ENCODE results near the gene CISD1. TPM values are rescaled to one million over a fixed set of nuclear protein-coding genes. Genes with fewer than 3 reads are reported as not detected.

The CISD1 gene
- total and polyA plus RNA-seq, 2 donors (not counting 3 experiments of a cell fraction or from before 2014, with no cell fraction given) = 25.5 to 53.0 TPM

GRCh38 chr10:58318346-58318745 is 49.4 kb downstream of the CISD1 start:
- Histone ChIP-seq H3K4me3 (replicated peaks in 1 of 3; ENCODE audit: insufficient read depth in 1 of 3, low read depth in 1 of 3, low read length in 3 of 3) (no peak overlapping the region), H3K27ac (ENCODE audit: insufficient read depth, low read depth, low read length) (no peak overlapping the region), H3K36me3 (ENCODE audit: control insufficient read depth in 2 of 2, extremely low read depth in 1 of 2, insufficient read depth in 2 of 2, low read length in 2 of 2) (no peaks in the 10 kb centered on the region), H3K79me2 (ENCODE audit: control insufficient read depth, insufficient read depth, low read length) (no peaks in the 10 kb centered on the region), H3K4me2 (ENCODE audit: insufficient read depth, low read length) (no peak overlapping the region), H3K4me1 (ENCODE audit: control insufficient read depth, extremely low read depth, insufficient read depth, low read length) (no peaks in the 10 kb centered on the region), H3K9ac (replicated peaks; ENCODE audit: extremely low read depth, insufficient read depth, low read length) (no peak overlapping the region), H3K27me3 (ENCODE audit: control insufficient read depth in 2 of 2, insufficient read depth in 2 of 2, low read length in 2 of 2) (peaks cover 9 to 16% of the 10 kb centered on the region in 2 experiments), H3K9me3 (replicated peaks; ENCODE audit: control insufficient read depth, insufficient read depth, low read length) (no peaks in the 10 kb centered on the region), H2AFZ (ENCODE audit: low read depth, low read length) (no peak overlapping the region), H3K9me1 (replicated peaks; ENCODE audit: control insufficient read depth, extremely low read depth, insufficient read depth, low read length) (no peaks in the 10 kb centered on the region), H4K20me1 (replicated peaks; ENCODE audit: control insufficient read depth, extremely low read depth, insufficient read depth, low read length) (no peaks in the 10 kb centered on the region)
- FAIRE-seq (no peak), DNase-seq (ENCODE audit: low read depth, low spot score) (no peak)
- POLR2A ChIA-PET = no interaction called here
- CTCF ChIA-PET = interaction anchor here (1.4 kb wide), 1 partner anchor 18 kb away, joined by 3 read pairs; no protein-coding TSS in a partner anchor
- intact Hi-C loops (cut with micrococcal nuclease) (no loop called here), dilution Hi-C loops (cut with MboI; ENCODE audit: extremely low pct_ligation_motif_present, low sequenced_read_pairs) (no loop called here)
- no TSS peak for BruUV-seq (replicated peaks)
- TF ChIP-seq FOS (IDR thresholded peaks at IDR 0.05; ENCODE audit: borderline replicate concordance, insufficient read depth, low read length) (no peak), POLR2A (IDR thresholded peaks at IDR 0.05; ENCODE audit: low read depth, low read length) (no peak), MYC (IDR thresholded peaks at IDR 0.05; ENCODE audit: low read depth, low read length) (no peak), POLR2AphosphoS5 (IDR thresholded peaks at IDR 0.05; ENCODE audit: insufficient read depth, low read depth, low read length) (no peak), GATA2 (IDR thresholded peaks at IDR 0.05; ENCODE audit: insufficient read depth, insufficient read length, low read depth, low read length) (no peak), JUN (IDR thresholded peaks at IDR 0.05; ENCODE audit: borderline replicate concordance, insufficient read depth, insufficient read length, low read depth) (no peak)

GRCh38 chr10:58319599-58319998 is 50.6 kb downstream of the CISD1 start:
- Histone ChIP-seq H3K36me3 (ENCODE audit: control insufficient read depth in 2 of 2, extremely low read depth in 1 of 2, insufficient read depth in 2 of 2, low read length in 2 of 2) (no peaks in the 10 kb centered on the region), H3K4me2 (ENCODE audit: insufficient read depth, low read length) (no peak overlapping the region), H3K4me3 (replicated peaks in 1 of 3; ENCODE audit: insufficient read depth in 1 of 3, low read depth in 1 of 3, low read length in 3 of 3) (no peak overlapping the region), H3K9ac (replicated peaks; ENCODE audit: extremely low read depth, insufficient read depth, low read length) (no peak overlapping the region), H4K20me1 (replicated peaks; ENCODE audit: control insufficient read depth, extremely low read depth, insufficient read depth, low read length) (no peaks in the 10 kb centered on the region), H3K4me1 (ENCODE audit: control insufficient read depth, extremely low read depth, insufficient read depth, low read length) (no peaks in the 10 kb centered on the region), H3K27me3 (ENCODE audit: control insufficient read depth in 2 of 2, insufficient read depth in 2 of 2, low read length in 2 of 2) (peaks cover 5 to 11% of the 10 kb centered on the region in 2 experiments), H3K79me2 (ENCODE audit: control insufficient read depth, insufficient read depth, low read length) (no peaks in the 10 kb centered on the region), H3K9me1 (replicated peaks; ENCODE audit: control insufficient read depth, extremely low read depth, insufficient read depth, low read length) (no peaks in the 10 kb centered on the region), H2AFZ (ENCODE audit: low read depth, low read length) (no peak overlapping the region), H3K9me3 (replicated peaks; ENCODE audit: control insufficient read depth, insufficient read depth, low read length) (no peaks in the 10 kb centered on the region), H3K27ac (ENCODE audit: insufficient read depth, low read depth, low read length) (no peak overlapping the region)
- intact Hi-C loops (cut with micrococcal nuclease) (no loop called here), dilution Hi-C loops (cut with MboI; ENCODE audit: extremely low pct_ligation_motif_present, low sequenced_read_pairs) (no loop called here)
- POLR2A ChIA-PET = no interaction called here
- TF ChIP-seq MYC (IDR thresholded peaks at IDR 0.05; ENCODE audit: low read depth, low read length) (no peak), MAX (IDR thresholded peaks at IDR 0.05; ENCODE audit: insufficient read depth, insufficient read length) (no peak), GATA2 (IDR thresholded peaks at IDR 0.05; ENCODE audit: insufficient read depth, insufficient read length, low read depth, low read length) (no peak), JUN (IDR thresholded peaks at IDR 0.05; ENCODE audit: borderline replicate concordance, insufficient read depth, insufficient read length, low read depth) (no peak), CTCF (IDR thresholded peaks at IDR 0.05; ENCODE audit: extremely low read depth in 1 of 2, insufficient read depth in 1 of 2, low read depth in 1 of 2, low read length in 2 of 2) (no peak), POLR2AphosphoS5 (IDR thresholded peaks at IDR 0.05; ENCODE audit: insufficient read depth, low read depth, low read length) (no peak), FOS (IDR thresholded peaks at IDR 0.05; ENCODE audit: borderline replicate concordance, insufficient read depth, low read length) (no peak), POLR2A (IDR thresholded peaks at IDR 0.05; ENCODE audit: low read depth, low read length) (no peak), EZH2 (IDR thresholded peaks at IDR 0.05; ENCODE audit: borderline replicate concordance, low read depth, low read length, severe bottlenecking) (no peak)
- FAIRE-seq (no peak), DNase-seq (ENCODE audit: low read depth, low spot score) (no peak)
- CTCF ChIA-PET = interaction anchor here (1.4 kb wide), 1 partner anchor 20 kb away, joined by 3 read pairs; no protein-coding TSS in a partner anchor
- no TSS peak for BruUV-seq (replicated peaks)
